LHCN-M2 (cell line): ENCODE data around the gene ERMN. TPM values are rescaled to one million over a fixed set of nuclear protein-coding genes. Genes with fewer than 3 reads are reported as not detected.
"Not testable (repeated sequence)": the region's sequence is repeated elsewhere in the genome, so short reads cannot be mapped to it uniquely, and the experiment has no call there.

Experiments used
- DNase-seq: peaks from one replicate; pipeline ENCODE4 v3.0.0-alpha.2; 2012; ENCODE audit warnings: low read depth
- total RNA-seq: library from RNA; depleted of rRNA; stranded (reverse); fragments of >200 nt; gene quantifications from 2 replicates; pipeline ENCODE4 v1.2.3, GENCODE V29; 2014; rRNA removed

ERMN gene
- total RNA-seq, 1 experiment from 2014 or later = not detected

DNA sequence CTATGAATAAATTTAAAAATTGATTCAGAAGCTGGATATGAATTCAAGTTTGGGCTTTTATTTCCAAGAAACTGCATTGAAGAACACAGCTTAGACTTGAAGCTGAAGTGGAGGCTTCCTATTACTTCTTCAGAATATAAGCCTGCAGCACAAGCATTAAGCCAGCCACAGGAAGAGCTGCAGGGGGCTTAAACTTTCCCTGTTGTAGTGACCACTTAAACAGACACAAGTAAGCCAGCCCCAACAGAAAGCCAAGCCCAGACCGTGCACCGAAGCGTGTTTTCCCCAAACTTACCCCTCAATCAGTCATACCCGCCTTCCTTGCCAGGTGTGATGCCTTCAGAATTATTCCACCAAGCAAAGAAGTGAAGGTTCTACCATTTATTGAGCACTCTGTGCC lies 28.7 kb downstream of the ERMN start:
- DNase-seq = no peak

DNA sequence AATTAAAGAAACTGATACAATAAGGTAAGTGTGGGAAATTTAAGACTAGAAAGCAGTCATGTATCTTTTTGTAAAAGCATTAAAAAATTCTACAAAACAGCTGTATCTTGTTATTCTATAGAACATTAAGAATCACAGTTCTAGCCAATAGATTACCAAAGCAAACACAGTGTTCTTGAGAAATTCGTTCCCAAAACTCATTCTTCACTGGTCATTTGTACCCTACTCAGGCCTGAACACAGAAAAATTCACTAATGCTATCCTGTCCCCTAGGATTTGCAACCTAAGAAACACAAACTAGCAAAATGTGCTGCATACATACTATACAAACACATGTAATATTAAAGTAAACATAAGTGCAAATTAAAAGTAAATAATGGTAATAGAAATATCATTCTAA lies 29.1 kb downstream of the ERMN start:
- DNase-seq = no peak

DNA sequence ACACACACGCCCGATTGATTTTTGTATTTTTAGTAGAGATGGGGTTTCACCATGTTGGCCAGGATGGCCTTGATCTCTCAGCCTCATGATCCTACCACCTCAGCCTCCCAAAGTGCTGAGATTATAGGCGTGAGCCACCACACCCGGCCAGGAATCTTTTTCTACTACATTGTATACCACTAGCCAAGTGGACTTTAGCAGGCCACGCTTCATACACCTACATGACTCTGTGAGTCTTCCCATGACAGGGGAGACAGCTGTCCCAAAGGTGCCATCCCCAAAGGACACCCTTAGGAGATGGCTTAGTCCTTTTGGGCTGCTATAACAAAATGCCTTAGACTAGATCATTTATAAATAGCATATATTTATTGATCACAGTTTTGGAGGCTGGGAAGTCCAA lies 32.8 kb downstream of the ERMN start:
- no peak for DNase-seq

DNA sequence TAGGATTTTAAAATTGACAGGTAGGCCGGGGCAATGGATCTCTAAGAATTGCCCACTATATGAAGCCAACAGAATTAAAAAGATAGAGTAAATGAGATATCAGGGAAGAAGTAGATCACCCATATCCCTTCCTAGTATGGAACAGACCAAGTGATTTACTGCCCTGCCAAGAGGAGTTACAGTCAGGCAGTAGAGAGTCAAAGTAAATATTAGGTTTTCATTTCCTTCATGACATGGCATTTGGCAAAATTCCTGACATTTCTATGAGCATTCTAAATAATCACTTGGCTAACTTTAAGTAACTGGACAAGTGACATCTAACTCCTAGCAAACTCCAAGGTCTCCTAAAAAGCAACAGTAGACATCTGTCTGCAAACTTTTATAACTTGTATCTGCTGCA lies 34.6 kb downstream of the ERMN start:
- DNase-seq = no peak

DNA sequence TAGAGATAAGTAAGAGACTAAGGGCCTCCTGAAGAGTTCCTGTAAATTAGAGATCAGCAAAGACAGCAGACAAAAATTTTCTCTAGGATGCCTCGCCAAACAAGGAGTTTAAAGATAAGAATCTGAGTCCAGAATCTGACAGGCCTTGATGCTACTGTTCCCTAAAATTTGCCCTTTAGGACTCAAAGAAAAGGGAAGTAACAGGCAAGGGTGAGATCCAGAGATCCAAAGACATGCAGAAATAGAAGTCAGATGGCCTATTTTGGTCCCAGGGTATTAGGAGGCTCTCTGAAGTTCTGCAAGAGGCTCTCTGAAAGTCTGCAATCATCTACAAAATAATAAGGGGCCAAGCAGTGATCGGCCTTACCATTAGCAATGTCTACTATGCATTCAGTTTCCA lies 35.1 kb downstream of the ERMN start:
- DNase-seq = no peak

DNA sequence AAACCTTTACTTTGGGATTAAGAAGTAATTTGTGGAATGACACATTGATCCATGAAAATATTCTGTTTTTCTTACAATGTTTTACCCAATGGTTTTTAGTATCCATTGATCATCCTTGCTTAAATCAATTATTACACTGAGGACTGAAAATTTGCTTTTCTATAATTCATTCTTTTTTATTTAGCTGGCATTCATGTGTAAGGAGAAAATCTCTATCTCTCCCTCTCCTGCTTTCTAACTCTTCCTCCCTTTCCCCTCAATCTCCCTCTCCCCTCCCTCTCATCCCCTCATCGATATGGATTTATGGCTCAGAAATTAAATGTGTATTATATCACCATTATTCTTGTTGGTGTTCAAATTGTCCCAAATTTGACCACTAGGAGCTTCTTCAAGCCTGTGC lies 38.5 kb downstream of the ERMN start:
- DNase-seq = no peak

DNA sequence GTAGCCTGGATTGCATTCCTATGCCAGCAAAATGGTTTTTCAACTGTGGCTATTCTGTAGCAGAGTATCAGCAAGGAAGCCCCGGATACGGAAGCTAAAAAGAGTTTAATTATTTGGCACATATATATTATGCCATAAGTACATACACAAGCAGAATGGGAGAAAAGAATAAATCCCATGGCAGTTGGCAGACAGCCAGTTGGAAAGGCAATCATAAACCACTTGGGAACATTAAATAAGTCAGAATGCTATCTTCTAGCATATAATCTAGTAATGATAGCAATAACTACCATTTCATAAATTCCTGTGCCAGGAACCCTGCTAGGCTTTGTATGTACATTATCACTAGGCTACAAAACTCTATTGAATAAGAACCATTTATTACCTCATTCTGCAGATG lies 42.2 kb downstream of the ERMN start:
- no peak for DNase-seq

DNA sequence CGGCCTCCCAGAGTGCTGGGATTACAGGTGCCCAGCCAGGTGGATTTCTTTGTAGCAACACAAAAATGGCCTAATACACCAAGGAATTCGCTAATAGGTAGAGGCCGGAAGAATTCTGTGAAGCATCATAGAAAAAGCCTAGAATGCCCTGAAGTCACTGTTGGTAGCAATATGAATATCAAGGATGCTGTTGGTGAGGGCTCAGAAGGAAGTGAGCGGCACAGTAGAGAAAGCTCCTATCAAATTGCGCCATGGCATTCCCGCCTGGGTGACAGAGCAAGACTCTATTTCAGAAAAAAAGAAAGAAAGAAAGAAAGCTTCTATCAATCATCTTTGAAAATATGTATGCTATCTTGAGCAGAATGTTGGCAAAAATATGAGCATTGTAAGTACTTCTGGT lies 44.3 kb downstream of the ERMN start:
- no peak for DNase-seq

DNA sequence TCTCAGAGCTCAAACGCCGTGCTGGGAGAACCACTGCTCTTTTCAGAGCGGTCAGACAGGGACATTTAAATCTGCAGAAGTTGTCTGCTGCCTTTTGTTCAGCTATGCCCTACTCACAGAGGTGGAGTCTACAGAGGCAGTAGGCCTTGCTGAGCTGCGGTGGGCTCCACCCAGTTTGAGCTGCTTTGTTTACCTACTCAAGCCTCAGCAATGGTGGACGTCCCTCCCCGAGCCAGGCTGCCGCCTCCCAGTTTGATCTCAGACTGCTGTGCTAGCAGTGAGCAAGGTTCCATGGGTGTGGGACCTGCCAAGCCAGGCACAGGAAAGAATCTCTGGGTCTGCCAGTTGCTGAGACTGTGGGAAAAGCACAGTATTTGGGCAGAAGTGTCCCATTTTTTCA lies 46.3 kb downstream of the ERMN start:
- not testable (repeated sequence) for DNase-seq

DNA sequence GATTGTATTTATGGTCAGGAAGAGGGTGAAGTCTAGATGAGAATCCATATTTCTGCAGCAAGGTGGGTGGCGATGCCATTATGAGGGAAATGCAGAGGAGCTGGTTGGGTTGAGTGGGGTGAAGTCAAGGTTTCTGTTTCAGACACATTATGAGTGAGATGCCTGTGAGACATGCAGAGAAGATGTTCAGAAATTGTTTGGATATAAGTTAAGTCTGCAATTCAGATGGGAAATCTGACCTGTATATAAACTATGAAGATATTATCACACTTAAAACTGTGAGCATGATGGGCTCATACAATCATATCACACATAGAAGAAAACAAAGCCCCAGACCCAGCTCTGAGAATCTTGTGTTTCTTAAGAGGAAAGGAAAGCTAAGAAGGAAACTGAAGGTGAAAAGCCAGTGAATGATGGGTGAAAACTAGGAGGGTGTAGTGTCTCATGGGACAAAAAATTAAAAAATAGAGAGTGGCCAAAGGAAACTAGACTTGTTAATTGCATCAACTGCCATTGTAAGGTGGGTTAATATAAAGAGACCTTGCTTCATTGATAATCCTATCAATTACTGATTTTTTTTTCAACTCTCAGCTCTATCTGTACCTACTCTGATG lies 53.9 kb downstream of the ERMN start:
- DNase-seq = no peak

DNA sequence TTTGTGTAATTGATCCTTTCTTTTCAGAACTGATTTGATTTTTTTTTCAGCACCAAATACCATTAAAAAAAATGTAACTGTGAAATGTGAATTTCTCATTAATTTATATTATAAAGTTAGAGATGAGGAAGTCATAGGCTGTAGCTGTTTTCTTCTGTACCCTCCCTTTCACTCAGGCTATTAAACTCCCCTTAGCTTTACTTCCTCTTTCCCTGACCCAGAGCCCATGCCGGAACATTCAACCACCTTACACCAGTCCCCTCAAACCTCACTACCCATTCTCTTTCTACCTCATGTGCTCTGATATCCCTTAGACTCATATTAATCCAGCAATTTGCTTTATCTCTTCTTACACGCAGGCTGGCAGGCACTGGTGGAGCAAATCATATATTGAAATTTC lies 55.7 kb downstream of the ERMN start:
- no peak for DNase-seq

DNA sequence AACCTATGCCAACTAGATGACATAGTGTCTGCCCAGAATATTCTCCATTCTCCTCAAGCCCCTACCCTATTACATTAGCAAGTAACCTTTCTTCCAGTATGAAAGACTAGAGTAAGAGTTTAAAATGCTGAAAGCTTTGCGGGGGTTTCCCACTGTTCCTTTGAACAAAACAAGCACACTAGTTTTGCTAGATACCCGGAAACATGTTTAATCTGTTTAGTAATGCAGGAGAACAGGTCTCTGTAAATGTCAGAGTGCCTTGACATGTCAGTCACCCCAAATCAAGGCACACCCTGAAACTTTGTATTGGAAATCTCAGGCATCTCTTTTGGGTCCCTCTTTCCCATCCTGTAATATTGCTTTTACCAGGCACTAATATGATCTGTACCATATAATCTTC lies 56.6 kb downstream of the ERMN start:
- no peak for DNase-seq

Other genes starting within 250 kb of the ERMN start
- gene GALNT5, start 68.1 kb downstream of the ERMN start, total RNA-seq = 70.6 and 71.7 TPM in 2 replicates
- 0.92 and 1.7 TPM in 2 replicates for gene CYTIP, start 118.3 kb upstream of the ERMN start, total RNA-seq